Ramos (cell line): ENCODE data around the gene GGACT.

Source experiments
- in situ Hi-C: fragments of 300-500 bp; cut with MboI; formaldehyde crosslinking; loops from one replicate; pipeline ENCODE4 v1.14.3; 2022; ENCODE audit warnings: low sequenced_read_pairs; ENCODE audit not compliant: unreplicated experiment

The GGACT gene

GRCh38 chr13:100560498-100561157, 28.0 kb downstream of the GGACT start:
- in situ Hi-C loops: loop anchor here (10.0 kb wide), 1 partner anchor 564 kb away; no protein-coding TSS in a partner anchor

GRCh38 chr13:100559886-100560285, 28.7 kb downstream of the GGACT start:
- in situ Hi-C loops: loop anchor here (10.0 kb wide), 1 partner anchor 565 kb away; no protein-coding TSS in a partner anchor

- in situ Hi-C loops: no loop called here
Observed at GRCh38 chr13:100552755-100553154, 35.8 kb downstream of the GGACT start.

GRCh38 chr13:100549316-100549715, 39.3 kb downstream of the GGACT start:
- in situ Hi-C loops: no loop called here

GRCh38 chr13:100547791-100548201, 40.8 kb downstream of the GGACT start:
- in situ Hi-C loops: no loop called here

- in situ Hi-C loops: no loop called here
Observed at GRCh38 chr13:100546713-100547405, 41.7 kb downstream of the GGACT start.

GRCh38 chr13:100545684-100546061, 42.9 kb downstream of the GGACT start:
- in situ Hi-C loops: no loop called here

GRCh38 chr13:100544866-100545683, 43.5 kb downstream of the GGACT start:
- in situ Hi-C loops: no loop called here

DNA sequence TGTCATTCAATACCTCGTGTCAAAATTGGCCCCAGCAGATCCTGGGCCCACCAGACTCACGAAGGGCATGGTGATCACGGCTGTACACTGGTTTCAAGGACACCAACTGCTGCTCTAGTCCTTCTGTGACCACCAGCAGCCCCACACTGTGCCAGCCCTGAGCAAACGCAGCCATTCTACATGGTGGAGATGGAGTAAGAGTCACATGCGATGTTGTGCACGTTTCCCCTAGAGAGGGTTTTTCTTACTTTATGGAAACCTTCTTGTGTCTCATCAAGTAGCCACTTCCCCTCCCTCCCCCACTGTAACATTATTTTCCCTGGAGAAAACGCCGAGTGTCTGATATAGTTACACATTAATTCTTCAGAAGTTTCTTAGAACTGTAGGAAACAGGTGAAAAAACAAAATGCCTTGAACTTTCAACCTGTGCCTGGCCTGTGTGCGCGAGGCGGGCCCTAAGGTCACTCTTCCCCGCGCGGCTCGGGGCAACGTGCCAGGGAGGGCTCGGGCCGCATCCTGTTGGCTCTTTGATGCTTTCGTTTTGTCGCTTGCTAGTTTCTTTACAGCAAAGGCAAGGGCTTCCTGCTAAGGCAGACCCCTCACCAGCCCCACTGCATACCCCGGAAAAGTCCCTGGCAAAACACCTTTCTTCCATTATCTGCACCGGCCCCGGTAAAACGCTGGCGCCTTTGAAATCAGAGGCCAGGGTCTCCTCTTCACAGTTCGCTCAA, 44.6 kb downstream of the GGACT start:
- in situ Hi-C loops: no loop called here

DNA sequence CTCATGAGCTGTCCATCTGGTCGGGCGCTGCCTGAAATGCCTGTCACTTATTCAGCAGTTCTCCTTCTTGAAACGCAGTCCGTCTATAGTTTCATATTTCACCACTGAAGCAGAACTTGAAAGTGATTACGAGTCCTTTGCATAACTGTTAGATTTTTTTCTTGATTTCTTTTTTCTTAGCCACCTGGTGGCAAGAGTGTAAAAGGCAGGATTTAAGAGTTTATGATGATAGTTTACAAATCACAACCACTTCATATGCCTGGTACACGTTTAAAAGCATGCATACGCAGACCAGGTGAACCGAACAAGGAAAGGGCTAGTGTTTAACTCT, 45.8 kb downstream of the GGACT start:
- in situ Hi-C loops: no loop called here

DNA sequence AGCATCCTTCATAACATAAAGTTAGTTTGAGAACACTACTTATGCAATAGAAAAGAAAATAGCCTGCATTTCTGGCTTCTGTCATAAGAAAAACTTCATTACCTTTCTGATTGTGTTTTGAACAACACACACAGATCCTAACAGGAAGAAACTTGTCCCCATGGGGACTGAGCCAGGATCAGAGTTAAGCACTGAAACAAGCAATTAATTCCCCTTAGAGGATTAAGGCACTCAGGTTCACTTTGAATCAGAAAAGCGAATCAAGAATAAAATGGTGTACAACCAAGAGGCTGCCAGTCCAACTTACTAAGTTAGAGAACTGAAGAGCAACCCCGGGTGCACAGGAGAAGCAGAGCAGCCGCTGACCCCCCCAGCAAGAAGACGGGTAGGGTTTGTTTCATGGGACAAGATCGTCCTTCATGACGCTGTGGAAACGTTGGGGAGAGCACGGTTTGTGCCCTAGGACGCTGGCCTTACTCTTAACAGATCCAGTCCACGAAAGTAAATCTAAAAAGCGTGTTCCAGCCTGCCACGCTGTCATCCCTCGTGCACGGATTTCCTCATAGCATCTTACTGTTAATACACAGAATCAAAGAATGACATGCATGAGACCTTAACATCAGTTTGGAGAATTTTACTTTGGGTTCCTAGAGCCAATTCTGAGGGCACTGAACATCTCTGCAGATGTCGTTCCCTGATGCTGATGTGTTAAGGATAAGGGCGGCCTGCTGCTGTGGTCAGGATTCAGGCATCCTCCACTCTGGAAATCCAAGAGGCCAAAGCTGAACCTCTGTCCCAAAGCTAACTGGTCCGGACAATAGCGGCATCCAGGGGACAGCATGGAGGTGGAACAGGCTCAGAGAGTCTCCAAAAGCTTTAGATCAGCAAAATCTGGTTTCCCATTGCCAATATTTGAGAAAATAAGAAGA, 46.4 kb downstream of the GGACT start:
- in situ Hi-C loops: no loop called here

- in situ Hi-C loops: no loop called here
Observed at GRCh38 chr13:100540621-100541020, 48.0 kb downstream of the GGACT start.

DNA sequence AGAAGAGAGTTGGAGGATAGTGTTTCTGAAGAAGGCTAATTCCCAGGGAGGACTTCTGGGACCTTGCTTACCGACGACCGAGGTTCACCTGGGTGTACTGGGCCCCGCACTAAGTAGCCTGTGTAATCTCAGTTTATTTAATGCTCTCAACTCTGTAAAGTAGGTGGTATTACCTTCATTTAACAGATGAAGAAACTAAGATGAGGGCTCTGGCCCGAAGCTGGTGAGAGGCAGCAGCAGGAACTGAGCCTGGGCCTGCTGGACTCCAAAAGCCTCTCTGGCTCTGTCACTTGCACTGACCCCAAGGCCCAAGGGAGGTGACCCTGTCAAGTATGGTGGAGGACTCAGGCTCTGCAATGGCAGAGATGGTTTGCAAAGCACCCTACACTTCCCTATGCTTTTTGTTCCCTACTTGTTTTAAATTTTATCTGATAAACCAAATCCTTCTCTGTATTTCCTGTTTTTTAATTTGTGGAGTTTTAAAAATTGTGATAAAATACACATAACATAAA, 50.6 kb downstream of the GGACT start:
- in situ Hi-C loops: no loop called here

DNA sequence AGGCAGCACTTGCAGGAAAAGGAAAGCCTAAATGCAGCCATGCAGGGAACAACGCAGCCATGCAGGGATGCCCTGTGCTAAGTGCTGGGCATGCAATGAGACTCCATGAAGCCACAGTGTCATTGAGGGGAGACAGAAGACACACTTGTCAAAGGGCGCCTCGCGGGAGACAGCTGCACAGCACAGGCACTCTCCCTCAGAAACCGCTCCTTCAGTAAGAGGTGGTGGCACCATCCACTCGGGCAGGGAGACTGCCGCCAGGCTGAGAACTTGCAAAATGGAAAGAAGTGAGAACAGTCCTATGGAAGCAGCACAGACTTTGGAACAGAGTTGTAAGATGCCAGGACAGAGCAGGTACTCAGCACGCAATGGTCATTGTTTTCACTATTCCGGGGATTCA, 51.1 kb downstream of the GGACT start:
- in situ Hi-C loops: no loop called here

GRCh38 chr13:100536643-100537180, 51.9 kb downstream of the GGACT start:
- in situ Hi-C loops: no loop called here

DNA sequence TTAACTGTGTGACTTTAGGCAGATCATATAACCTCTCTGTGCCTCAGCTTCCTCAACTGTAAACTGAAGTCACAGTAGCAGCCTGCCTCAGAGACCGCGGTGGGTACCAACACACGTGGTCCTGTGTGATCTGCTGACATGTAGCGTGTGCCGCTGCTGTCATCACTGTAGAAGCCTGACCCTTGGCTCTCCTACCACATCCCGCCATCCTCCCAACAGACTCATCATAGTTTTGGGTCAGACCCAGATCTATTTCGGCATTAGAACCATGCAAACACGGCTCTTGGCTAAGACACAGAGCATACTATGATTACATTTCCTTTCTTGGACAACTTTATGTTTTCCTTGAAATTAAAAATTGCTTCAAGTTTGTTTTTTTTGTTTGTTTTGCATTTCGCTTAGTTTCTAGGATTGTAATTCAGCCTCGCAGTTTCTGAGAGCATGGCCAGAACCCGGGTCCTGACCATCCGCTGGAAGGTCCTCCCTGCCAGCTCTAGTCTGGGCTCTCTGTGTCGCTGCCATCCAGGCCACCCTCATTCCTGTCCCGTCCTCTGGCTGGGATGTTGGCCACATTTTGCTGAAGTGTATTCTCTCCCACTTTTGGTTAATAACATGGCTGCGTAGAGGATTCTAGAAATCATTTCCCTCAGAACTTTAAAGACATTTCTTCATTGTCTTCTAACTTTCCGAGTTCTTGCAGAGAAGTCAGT, 53.0 kb downstream of the GGACT start:
- in situ Hi-C loops: no loop called here

GRCh38 chr13:100534911-100535310, 53.7 kb downstream of the GGACT start:
- in situ Hi-C loops: no loop called here

GRCh38 chr13:100534147-100534843, 54.3 kb downstream of the GGACT start:
- in situ Hi-C loops: no loop called here
